T follicular helper cell (primary cell): Measurements from ENCODE around the gene CDH4.
"Not testable (repeated sequence)": the region's sequence is repeated elsewhere in the genome, so short reads cannot be mapped to it uniquely, and the experiment has no call there.

Source experiments
- DNase-seq: peaks from one replicate; pipeline ENCODE4 v3.0.0-alpha.2; 2020; ENCODE audit warnings: low read depth

Gene CDH4

DNA sequence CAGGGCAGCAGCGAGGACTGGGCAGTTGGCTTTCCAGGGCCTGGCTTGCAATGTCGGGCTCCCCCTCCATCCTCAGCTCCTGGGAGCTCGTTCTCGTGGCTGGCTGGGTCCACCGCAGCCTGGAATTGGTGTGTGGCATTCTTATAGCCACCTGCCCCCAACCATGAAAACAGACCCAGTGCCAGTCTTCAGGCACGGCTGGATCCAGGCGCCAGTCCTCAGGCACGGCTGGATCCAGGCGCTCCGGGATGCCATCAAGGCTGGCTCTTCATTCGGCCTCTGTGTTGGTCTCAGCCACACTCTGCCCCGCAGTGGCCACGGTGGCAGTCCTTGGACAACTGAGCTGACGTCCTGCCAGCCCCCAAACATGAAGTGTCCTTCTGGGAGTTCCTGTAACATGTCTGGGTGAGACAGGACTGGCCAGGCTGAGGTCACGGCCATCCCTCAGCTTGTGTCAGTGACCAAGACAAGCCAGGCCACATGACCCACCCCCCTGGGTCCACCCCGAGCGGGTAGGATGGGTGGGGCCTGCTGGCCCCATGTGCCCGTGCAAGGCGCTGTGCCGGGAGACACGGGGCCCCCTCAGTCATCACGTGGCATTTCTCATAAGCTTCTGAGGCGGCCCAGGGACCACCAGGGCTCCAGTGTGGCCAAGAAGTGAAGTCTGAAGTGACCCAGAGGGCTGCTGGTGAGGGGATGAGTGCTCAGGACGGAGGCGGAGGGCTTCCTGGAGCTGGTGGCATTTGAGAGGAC, 714.6 kb downstream of the CDH4 start:
- DNase-seq = no peak

DNA sequence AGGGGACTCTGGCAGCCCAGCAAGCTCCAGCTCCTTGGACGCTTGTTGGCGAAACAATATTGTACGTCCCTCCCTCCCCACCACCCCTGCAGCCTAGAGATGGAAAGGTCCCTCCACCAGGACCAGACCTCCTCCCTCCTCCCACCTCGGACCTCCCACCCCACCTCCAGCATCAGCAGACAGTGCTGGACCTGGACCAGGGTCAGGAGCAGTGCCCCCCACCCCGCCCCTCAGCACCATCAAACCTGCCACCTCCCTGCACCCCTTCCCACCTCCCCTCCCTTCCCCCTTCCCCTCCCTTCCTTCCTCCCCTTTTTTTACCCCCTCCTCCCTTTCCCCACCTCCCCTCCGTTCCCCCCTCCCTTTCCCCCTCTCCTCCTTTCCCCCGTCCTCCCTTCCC, 715.2 kb downstream of the CDH4 start:
- no peak for DNase-seq

DNA sequence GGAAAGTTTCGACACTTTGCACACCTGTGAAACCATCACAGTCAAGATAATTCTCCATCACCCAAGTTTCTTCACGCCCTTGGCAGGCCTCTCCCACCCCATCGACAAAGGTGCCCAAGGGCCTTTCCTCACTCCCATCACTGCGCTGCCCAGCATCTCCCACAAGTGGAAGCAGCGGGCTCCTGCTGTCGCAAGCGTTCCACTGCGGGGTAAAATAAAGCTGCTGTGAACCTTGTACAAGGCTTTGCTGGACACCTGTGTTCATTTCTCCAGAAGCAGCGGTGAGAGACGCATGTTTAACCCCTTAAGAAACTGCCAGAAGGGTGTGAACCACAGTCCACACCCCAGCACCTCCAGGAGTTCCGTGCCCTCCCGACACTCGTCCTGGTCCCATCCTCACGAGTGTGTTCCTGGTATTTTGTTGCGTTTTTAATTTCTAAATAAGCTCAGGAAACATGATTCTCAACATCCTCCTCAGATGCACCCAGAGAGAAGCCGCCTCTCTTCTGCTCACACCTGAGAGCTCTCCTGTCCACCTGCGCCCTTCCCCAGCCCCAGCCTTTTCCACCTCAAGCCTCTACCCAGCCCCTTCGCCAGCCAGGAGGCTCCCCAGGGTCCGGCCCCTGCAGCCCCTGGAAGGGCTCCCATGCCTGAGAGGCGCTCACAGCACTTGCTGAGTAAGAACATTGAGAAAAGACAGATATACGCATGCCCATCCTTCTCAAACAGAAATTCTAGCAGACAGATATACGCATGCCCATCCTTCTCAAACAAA, 716.2 kb downstream of the CDH4 start:
- DNase-seq = no peak

DNA sequence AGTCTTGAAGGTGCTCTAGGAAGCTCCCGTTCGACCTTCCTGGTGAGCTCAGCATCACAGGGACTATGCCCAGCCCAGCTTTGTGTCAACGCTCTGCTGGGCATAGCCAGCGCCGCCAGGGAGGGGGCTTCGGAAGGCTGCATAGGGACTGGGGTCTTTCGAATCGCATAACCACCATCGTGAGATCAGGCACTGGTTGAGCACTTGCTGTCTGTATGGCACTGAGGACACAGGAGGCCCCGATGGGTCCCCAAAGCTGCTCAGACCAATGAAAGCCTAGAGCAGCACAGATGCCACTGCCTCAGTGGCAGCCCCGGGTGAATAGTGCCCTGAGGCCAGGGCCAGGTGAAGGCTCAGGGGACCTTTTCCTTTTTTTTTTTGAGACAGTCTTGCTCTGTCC, 716.9 kb downstream of the CDH4 start:
- no peak for DNase-seq

DNA sequence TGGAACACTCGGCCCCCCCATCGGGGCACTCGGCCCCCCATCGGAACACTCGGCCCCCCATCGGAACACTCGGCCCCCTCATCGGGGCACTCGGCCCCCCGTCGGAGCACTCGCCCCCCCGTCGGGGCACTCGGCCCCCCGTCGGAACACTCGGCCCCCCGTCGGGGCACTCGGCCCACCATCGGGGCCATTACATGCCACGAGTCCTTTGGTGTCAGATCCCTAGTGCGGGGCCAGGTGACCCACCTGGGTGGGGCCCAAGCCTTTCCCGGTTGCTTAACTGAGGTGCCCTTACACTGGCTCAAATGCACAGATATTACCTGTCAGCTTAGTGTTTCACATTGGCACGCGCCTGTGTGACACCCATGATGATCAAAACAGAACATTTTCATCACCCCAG, 717.7 kb downstream of the CDH4 start:
- no peak for DNase-seq

DNA sequence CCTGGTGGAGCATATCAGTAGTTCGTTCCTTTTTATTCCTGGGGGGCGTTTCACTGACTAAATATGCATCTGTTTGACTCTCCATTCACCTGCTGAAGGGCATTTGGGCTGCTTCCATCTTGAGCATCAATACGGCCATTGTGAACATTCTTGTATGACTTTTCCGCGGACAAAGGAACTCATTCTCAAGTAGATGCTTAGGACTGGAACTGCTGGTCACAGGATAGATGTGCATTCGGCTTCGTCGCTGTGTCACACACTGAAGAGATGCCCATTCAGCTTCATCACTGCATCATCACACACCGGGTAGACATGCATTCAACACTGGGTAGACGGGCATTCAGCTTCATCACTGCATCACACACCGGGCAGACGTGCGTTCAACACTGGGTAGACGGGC, 718.3 kb downstream of the CDH4 start:
- no peak for DNase-seq

DNA sequence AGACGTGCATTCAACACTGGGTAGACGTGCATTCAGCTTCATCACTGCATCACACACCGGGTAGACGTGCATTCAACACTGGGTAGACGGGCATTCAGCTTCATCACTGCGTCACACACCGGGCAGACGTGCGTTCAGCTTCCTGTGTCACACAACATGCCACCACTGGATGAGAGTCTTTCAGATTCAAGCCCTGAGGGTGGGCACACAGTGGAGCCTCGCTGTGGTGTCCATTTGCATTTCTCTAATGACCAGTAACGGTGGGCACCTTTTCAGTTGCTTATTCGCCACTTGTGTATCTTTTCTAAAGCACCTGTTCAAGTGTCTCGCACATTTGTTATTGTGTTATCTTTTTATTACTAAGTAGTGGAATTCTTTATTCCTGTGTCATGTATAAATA, 719.5 kb downstream of the CDH4 start:
- not testable (repeated sequence) for DNase-seq

DNA sequence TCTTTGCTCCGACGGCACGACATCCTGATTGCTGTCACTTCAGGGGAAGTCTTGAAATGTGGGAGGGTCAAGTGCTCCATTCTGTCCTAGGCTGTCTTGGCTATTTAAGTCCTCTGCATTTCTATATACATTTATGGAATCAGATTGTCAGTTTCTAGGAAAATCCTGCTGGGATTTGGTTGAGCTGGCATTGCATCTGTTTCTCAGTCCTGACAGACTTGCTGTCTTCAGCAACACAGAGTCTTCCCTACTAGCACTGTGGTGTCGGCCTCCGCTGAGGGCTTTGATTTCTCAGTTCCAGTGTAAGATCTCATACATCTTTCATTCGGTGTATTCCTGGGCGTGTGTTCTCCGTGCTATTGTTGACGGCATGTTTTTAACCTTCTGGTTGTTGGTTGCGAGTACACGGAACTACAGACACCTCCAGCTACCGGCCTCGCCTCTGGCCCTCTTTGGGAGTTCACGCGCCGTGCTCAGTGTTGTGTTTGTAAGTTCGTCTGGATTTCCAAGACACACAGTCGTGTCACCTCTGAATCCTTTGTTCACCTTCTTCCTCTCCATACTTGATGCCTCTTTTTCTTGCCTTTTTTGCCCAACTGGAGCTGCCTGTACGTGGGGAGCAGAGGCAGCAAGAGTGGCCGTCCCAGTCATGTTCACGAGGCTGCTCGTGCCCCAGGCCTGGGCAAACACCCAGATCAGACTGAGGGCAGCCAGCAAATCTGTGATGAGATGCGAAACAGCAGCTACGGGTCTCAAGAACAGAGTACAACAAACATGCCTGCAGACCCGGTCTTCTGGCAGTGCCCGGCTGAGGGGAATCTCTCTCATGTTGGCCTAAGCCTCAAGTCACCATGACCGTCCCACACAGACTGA, 720.8 kb downstream of the CDH4 start:
- DNase-seq = no peak

DNA sequence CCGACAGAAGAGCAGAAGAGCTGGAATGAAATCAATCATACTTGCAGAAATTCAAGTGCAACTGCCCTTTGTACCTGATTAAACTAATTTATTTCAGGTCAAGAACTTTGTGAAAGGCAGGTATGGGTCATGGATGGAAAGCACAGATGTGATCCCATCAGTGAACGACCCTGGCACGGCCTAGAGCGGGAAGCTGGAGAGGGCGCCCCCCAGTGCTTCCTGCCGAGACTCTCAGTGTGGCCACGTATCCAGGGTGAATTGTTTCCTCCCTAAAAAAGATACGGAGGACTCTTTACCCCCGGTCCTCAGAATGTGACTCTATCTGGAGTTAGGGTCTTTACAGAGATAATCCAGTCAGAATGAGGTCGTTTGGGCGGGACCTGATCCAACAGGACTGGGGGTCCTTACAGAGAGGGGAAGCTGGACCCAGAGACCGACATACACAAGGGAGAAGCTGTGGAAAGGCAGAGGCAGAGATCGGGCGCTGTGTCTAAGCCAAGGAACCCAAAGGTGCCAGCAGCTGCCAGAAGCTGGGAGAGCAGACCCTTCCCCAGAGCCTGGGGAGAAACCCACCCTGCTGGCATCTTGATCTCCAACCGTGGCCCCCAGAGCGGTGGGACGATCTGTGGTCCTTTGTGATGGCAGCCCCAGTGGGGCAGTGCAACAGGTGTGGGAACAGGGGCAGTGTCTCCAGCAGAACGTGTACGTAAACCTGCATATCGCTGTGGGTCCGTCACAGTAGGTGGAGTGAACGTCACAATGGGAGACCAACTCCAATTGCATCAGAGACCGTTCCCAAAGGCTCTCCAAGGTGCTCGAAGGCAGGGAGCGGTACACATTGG, 721.7 kb downstream of the CDH4 start:
- no peak for DNase-seq

DNA sequence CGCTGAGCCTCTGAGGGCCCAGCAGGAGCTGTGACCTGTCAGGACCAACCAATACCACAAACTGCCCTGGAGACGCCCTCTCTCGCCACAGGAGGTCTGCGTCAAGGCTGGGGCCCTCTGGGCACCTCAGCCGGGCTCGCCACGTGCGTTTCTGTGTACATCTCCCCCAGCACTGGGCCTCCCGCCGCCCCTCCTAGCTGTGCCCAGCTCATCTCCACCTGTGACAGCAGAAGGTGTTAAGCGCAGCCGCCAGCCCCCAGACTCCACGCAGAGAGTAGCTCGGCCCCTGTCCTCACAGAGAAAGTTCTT, 722.2 kb downstream of the CDH4 start:
- no peak for DNase-seq

DNA sequence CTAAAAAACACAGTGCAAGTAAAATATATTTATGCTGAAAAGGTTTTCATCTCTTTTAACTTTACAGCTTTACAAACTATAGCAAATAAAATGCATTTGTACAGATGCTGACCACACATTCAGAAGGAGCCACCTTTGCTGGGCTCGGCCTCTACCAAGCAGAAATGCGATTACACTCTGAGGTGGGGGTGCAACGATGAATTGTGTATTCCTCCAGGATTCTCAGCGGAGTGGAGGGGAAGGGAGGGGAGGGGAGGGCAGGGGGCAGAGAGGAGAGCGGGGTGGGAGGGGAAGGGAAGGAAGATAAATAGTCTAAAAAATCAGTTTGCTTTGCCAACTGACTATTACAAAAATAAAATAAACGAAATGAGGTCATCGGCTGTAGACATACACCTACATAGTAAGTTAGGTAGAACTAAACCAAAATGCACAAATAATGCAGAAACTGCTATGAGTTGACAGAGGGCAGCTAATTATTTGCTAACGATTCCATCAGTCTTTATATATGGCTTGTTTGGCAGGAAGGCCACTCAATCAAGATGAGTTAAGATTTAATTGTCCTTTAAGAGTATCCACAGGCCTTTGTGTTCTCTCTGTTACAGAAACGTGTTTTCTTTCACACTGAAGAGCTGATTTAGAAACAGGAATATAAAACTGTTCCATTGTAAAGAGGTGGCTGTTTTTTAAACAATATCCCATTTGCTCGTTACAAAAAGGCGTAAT, 723.5 kb downstream of the CDH4 start:
- no peak for DNase-seq

DNA sequence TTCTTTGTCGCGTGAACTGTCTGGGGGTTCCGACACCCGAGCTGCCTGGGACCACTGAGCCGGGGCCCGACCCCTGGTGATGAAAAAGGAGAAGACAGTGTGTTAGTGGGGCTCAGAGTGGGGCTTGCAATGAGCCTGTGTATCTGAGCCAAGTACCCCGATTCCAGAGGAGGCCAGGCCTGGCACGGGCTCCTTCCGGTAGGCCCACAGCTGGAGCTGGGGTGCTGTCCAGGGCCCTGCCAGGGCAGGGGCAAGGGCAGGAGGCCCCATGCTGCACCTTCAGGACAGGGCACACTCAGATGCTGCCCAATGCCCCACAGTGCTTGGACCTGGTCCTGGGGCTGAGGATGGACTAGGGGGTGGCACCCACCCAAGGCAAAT, 724.2 kb downstream of the CDH4 start:
- DNase-seq = no peak

DNA sequence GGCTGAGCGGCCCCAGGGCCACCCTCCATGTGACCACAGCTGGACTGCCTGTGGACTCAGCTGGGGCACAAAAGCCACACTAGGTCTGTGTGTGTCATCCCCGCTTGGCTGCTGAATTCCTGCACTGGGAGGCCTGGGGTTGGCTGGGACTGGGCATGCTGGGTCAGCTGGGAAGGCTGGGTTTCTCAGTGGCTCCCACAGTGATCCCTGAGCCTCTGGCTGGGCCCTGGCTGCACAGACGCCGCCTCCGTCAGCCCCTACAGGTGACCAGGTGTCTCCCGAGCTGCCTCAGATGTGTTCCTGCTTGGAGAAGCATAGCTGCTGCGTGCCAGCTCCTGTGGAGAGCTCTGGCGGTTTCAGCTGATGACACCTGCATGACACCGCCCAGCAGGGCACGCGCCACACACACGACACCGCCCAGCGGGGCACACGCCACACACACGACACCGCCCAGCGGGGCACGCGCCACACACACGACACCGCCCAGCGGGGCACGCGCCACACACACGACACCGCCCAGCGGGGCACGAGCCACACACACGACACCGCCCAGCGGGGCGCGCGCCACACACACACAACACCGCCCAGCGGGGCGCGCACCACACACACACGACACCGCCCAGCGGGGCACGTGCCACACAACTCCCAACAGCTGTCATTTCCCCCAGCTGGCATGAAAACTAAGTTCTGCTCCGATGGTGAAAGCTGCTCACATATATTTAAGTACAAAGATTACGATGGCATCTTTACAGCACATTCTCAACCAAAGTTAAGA, 724.8 kb downstream of the CDH4 start:
- no peak for DNase-seq

DNA sequence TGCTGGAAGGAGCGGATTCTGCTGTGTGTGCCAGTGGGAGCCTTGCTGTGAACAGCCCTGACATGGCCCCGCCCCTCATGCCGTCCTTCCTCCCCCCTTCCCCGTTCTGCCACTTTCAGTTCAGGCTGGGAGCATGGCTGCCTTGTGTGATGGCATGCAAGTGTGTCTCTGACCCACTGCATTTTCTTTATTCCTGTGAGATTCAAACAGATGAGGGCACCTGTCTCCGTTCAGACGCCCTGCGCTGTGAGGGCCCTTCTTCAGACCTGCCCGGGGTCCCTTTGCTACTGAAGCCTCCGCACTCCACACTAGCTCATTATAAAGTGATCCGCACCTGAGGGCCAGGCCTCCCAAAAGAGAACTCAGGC, 725.3 kb downstream of the CDH4 start:
- no peak for DNase-seq

DNA sequence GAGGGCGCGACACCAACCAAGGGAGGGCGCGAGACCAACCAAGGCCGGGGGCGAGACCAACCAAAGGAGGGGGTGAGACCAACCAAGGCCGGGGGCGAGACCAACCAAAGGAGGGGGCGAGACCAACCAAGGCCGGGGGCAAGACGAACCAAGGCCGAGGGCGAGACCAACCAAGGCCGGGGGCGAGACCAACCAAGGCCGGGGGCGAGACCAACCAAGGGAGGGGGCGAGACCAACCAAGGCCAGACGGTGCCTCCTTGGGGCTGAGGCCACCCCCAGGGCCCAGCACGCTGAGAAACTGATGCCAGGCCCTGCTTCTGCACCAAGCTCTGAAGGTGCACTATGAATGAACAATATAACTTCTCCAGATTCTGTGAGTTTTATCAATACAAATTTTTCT, 726.4 kb downstream of the CDH4 start:
- DNase-seq = no peak

DNA sequence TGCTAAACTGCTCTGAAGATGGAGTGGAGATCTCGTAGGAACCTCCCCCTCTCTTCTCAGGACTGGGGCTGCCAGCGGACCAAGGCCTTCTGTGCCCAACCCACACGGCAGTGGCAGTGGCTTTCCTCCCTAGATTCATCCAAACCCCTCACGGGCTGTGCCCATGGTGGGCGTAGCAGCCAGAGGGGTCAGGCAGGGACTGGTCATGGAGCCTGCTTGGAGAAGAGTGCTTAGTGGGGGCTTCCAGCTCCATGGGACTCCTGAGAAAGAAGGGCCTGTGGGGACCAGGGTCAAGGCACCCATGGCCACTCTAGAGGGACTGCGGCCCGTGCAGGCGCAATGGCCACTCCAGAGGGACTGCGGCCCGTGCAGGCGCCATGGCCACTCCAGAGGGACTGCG, 727.0 kb downstream of the CDH4 start:
- no peak for DNase-seq

DNA sequence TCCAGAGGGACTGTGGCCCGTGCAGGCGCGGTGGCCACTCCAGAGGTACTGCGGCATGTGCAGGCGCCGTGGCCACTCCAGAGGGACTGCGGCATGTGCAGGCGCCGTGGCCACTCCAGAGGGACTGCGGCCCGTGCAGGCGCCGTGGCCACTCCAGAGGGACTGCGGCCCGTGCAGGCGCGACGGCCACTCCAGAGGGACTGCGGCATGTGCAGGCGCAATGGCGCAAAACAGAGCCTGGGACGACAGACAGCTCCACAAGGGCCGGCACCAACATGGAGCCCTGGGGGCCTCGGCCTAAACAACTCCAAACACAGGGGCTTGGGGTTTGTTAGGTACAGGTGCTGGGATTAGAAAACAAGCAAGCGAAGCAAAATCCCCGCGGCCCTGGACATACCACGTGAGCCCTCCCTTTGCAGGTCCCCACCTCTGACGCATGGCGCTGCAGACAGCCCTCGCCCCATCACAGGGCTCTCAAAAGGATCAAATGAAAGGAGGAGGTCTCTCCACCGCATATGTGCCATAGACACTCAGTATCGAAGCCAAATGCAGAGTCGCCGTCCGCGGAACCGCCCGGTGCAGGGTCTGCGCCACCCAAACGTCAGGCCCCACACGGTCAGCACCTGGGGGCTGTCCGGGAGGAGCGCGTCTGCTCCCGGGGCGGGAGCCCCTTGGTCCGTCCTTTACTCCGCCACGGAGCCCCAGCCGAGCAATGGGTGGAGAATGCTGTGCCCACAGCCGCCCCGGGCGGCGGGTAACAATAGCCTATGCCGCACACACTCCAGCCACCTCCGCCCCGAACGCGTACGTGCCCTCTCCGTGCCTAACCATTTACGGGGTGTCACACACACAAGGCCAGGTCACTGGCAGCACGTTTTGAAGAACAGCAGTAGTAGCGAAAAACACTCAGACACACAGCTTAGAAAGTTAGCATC, 727.9 kb downstream of the CDH4 start:
- DNase-seq = no peak

DNA sequence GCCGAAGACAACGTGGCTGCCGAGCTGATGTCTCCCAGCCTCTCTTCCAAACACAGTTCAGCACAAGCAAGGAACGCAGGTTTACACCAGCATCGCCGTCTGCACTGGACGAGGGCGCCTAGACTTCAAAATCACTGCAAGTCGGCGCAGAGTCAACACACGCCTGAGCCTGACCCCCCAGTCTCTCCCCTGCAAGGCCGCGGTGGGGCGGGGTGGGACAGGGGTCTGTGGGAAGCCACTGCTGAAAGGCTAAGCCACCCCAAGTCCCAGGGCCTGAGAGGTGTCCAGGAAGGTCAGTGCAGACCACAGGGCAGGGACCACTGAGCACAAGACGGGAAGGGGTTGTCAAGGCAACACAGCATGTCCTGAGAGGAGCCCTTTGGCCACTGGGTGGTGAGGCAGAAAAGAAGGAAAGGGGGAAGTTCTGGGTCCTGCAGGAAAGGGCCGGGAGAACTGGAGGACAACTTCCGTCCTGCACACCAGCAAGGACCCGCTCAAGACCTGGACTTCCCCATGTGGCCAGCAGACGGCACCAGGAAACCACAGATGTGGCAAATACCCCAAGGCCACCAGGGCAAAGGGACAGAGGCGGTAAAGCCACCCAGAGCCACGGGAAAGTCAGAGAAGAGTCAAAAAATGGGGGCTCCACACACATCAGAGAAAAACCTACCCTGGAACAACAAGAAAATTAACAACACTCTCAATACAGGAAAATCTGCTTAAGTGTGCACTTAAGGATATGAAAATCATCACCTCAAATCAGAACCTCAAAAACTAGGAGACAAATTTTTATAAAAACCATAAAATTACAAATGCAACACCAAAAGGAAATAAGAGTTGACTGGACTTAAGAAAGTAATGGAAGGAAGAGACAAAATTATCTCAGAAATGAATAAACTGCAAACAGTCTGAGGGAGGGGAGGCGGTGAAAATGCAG, 728.9 kb downstream of the CDH4 start:
- DNase-seq = no peak
